ENCODE results near the gene CPVL.

CPVL gene

GRCh38 chr7:28998105-28998504, 148.2 kb downstream of the CPVL start:
- no peak for DNase-seq

DNA sequence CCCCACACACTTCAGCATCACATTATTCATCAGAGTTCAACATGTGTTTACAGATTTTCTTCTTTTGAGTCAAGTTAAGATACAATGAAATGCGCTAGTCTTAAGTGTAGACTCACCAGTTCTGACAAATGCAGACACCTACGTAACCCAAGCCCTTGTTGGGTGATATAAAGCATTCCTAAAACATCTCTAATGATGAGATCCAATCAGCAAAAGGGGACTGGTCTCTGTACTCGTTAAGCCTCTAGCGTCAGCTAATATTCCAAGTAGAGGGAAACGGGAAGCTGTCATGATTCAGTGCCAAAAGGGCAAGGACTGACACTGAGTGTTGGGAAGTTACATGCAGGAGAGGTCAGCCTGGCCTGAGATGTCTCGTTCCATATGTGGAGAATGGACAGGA, 149.5 kb downstream of the CPVL start:
- DNase-seq, result no peak

GRCh38 chr7:28993371-28993770, 153.0 kb downstream of the CPVL start:
- DNase-seq, result no peak

- DNase-seq, result no peak
Observed at GRCh38 chr7:28992798-28993197, 153.5 kb downstream of the CPVL start.

- DNase-seq, result no peak
Observed at GRCh38 chr7:28990200-28990960, 156.0 kb downstream of the CPVL start.

DNA sequence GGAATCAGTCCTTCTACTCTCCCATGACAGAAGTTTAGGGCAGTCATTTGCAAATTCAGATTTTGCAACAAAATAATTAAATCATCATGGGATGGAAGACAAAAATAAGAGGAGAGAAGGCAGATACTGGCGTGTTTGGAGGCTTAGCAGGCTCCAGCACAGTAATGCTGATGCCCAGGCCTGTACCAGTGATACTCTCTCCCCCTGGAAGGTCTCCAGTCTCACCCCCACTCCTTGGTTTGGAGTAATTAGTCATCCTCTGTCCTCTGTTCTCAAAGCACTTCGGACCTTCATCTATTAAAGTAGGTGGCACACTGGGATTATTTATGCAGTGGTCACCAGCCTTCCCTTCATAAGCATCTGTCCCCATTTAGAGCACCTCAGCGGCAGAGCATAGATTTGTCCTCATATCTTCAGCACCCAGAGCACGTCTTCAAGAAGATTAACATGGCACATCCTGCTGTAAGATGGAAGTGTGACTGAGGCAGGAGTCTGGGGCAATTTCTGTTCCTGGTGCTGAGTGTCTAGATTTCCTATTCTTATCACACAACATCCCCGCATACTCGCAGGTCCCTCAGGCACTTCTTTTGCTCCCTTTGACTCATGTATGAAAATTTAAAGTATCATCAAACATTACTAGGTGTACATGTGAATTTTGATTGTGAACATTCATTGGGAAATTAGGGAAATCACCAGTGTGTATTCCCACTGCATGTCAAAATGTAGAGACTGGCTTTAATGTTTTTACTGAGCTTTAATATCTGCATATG, 156.9 kb downstream of the CPVL start:
- no peak for DNase-seq

GRCh38 chr7:28988810-28989209, 157.5 kb downstream of the CPVL start:
- no peak for DNase-seq

- no peak for DNase-seq
Observed at GRCh38 chr7:28988091-28988490, 158.2 kb downstream of the CPVL start.

- DNase-seq, result no peak
Observed at GRCh38 chr7:28986765-28987110, 159.6 kb downstream of the CPVL start.

- no peak for DNase-seq
Observed at GRCh38 chr7:28986028-28986764, 160.1 kb downstream of the CPVL start.

DNA sequence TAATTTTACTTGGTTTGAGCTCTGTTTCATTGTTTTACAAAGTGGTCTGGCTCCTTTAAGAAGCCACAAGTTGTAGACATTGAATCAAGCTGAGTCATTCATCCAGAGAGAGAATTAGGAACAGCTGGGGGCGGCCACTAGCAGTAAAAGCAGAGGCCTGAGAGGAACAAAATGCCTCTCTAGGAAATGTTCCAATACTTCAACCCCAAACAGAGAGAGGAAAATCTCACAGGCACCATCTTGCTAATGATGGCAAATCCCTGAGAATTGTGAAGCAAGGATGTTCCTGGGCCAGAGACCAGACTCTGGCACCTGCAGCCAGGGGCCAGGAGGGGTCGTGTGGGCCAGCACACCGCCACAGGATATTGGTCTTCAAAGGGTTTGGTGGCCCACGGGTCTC, 161.7 kb downstream of the CPVL start:
- DNase-seq, result no peak

DNA sequence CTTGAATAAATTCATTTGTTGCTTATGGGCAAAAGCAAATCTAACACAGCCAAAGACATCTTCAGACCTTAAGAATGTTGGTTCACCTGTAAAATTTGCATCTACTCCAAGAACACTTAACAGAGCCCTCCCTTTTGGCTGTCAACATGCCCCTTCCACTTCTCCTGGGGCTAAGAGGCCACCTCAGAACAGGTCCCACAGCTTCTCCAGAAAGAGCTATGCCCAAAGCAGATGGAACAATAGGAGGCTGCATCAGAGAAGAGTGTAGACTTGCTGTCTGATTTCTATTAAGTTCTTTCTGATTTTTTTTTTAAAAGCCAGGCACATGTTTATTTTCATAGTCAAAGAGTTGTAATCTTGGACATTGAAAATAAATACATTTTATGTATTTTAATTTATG, 162.1 kb downstream of the CPVL start:
- DNase-seq, result no peak

GRCh38 chr7:28983396-28984190, 162.7 kb downstream of the CPVL start:
- DNase-seq, result no peak

GRCh38 chr7:28981161-28981465, 165.2 kb downstream of the CPVL start:
- no peak for DNase-seq

- DNase-seq, result no peak
Observed at GRCh38 chr7:28980451-28981160, 165.7 kb downstream of the CPVL start.

DNA sequence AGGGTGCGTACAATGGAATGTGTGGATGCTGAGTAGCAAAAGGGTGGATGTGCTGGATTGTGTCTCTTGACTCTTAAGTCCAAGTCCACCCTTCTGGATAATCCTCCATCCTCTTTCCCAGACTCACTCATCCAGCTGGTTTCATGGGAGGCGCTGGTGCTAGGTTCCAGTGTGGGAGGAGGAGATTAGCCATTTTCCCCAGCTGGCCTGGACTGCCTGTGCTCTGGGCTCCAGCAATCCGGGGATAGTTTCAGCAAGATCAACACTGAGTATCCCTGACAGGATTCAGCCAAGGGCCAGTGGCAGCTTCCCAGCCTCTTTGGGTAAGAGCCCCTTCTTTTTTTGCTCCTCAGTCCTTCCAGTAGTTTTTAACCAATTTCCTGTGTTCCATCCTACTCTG, 166.6 kb downstream of the CPVL start:
- DNase-seq, result no peak

- no peak for DNase-seq
Observed at GRCh38 chr7:28977881-28978280, 168.5 kb downstream of the CPVL start.

DNA sequence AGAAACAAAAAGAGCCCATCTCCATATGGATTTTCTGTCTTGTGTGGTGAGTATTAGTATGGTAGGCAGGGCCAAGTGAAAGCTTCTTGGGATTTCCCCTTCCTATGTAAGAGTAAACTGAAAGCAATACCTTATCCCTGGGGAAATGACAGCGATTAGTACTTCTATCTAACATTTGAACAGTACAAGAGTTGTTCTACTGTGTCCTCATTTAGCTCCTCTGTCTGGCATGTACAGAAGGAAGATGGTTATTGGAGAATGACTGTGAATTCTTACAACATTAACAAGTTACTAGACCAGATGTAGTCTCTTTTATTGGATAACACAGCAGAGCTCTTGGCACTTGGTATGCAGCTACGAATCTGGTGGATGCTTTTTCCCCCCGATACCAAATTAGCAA, 170.3 kb downstream of the CPVL start:
- no peak for DNase-seq

GRCh38 chr7:28973591-28973990, 172.7 kb downstream of the CPVL start:
- DNase-seq, result no peak

DNA sequence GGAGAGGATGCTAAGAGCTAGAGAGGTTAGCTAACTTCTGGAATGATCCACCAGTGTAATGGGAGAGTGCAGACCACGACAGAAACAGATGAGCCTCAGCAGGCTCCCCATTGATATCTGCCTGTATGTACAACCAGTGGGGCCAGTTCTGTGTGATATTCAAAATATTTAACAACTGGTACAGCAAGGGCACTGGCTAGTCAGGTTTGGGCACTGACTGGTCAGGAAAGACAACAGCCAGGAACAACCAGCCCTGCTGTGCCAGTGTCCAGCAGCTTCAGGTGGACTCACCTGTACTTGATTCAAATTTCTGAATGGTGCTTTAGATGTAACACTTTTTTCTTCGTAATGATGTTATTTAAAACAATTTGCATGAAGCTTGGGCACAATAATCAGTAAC, 182.3 kb downstream of the CPVL start:
- DNase-seq, result no peak

GRCh38 chr7:28961972-28962371, 184.4 kb downstream of the CPVL start:
- DNase-seq, result no peak

GRCh38 chr7:28960071-28960840, 186.1 kb downstream of the CPVL start:
- no peak for DNase-seq
